ENCODE results near the gene TIMM10B.
"Not testable (repeated sequence)": the region's sequence is repeated elsewhere in the genome, so short reads cannot be mapped to it uniquely, and the experiment has no call there.

TIMM10B gene

DNA sequence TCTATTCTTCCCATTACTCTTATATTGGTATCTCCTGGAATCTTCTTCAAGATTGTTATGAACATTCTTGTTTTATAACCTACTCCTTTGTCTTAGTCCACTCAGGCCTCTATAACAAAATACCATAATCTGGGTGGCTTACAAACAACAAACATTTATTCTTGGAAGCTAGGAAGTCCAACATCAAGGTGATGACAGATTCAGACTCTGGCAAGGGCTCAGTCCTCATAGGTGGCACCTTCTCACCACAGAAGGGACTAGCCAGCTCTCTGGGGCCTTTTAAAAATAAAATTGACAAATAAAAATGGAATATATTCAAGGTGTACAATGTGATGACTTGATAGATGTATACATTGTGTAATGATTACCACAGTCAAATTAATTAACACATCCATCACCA is 35.6 kb downstream of the TIMM10B start:
- DNase-seq: no peak

DNA sequence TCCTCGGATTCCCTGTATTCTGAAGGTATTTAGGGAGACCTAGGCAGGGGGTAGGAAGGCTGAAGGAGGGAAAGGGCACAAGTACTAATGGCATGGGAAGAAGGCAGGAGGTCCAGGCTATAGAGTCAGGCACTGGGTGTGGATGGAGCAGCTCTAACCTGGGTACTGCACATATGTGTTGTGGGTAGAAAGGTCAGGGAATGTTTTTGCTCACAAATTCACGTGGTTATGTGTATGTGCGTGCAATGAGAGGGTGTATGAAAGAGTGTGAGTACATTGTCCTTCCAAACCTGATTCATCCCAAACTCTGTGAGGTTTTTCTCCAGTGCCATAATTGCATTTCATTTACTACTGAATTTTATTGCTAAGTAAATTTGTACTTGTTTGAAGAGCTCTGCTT is 39.0 kb downstream of the TIMM10B start:
- DNase-seq: no peak

- not testable (repeated sequence) for DNase-seq
Measured at GRCh38 chr11:6521946-6522345, 40.6 kb downstream of the TIMM10B start.

DNA sequence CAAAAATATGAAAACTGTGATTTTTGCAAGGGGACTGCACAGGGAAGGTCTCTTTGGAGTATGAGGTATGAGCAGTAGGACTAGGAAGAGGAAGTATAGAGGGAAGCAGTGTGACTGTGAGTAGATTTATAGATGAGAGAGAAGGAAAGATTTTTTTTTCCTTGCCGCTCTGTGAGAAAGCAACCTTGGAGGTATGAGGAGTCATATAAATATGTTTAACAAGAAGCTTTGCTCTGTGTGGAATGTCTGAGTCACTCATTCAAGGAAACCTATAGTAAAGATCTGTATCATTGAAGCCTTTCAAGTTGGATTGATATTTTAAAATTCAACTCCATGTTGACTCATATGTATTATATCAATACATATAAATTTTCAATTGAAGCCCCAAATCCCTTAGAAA is 42.0 kb downstream of the TIMM10B start:
- DNase-seq: no peak

DNA sequence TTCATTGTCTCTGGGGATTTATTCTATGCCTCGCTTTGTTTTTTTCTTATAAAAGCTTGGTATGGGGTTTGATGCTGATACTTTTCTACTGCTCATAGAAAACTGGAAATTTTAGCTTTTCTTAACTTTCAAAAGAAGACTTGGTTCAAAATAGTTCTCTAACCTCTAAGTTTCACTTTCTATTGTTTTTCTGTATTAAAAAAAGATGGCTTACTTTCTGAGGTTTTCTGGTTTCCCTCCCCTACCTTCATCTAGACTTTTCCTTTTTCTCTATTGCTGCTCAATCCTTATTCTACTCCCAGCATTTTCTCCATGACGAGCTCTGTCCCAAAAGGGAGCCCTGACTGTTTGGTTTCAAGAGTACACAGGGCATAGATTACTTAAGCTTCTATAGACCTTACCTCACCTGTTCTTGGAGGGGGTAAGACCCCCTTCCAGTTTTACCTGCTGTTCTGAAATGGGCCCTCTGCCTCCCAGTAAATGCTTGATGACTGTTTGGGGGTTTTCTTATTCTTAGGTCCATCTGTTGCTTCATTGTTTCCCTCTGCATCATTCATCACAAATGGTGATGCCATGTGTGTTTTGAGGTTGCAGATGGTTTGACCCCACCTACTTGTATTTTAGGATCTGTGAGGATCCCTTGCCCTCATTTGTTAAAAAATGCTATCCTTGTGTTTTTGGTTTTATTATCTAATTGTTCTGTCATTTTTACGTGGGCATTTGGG is 45.3 kb downstream of the TIMM10B start:
- no peak for DNase-seq

GRCh38 chr11:6529266-6529665 is 48.0 kb downstream of the TIMM10B start:
- no peak for DNase-seq

DNA sequence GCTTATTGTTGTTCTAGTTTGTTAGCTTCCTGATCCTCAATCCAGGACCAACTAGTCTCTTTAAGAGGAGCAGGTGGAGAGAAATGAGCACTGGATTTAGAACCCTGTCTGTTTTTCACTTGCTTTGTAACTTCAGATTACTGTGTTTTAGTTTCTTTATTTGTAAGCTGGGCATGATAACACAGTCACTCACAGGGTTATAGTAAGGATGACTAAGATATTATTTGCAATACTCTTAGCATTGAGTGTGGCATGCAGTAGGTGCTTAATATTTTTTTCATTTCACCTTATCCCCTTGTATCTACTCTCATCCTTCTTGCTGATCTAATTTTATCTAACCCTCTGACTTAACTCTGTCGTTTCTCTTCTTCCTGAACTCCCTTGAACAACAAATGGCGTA is 49.5 kb downstream of the TIMM10B start:
- DNase-seq: no peak

- DNase-seq: no peak
Measured at GRCh38 chr11:6531267-6531752, 50.0 kb downstream of the TIMM10B start.
